GM19324 (cell line): ENCODE measurements around the gene GPATCH1.
"Not testable (repeated sequence)": the region's sequence is repeated elsewhere in the genome, so short reads cannot be mapped to it uniquely, and the experiment has no call there.

Source experiments
- ATAC-seq: cut with Tn5 transposase; IDR thresholded peaks from one replicate; pipeline ENCODE4 v1.9.1; 2021; ENCODE audit warnings: mild to moderate bottlenecking, moderate library complexity; ENCODE audit not compliant: unreplicated experiment, low FRiP score

The GPATCH1 gene, protein sequence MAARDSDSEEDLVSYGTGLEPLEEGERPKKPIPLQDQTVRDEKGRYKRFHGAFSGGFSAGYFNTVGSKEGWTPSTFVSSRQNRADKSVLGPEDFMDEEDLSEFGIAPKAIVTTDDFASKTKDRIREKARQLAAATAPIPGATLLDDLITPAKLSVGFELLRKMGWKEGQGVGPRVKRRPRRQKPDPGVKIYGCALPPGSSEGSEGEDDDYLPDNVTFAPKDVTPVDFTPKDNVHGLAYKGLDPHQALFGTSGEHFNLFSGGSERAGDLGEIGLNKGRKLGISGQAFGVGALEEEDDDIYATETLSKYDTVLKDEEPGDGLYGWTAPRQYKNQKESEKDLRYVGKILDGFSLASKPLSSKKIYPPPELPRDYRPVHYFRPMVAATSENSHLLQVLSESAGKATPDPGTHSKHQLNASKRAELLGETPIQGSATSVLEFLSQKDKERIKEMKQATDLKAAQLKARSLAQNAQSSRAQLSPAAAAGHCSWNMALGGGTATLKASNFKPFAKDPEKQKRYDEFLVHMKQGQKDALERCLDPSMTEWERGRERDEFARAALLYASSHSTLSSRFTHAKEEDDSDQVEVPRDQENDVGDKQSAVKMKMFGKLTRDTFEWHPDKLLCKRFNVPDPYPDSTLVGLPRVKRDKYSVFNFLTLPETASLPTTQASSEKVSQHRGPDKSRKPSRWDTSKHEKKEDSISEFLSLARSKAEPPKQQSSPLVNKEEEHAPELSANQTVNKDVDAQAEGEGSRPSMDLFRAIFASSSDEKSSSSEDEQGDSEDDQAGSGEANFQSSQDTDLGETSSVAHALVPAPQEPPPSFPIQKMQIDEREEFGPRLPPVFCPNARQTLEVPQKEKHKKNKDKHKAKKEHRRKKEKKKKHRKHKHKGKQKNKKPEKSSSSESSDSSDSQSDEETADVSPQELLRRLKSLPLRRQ

DNA sequence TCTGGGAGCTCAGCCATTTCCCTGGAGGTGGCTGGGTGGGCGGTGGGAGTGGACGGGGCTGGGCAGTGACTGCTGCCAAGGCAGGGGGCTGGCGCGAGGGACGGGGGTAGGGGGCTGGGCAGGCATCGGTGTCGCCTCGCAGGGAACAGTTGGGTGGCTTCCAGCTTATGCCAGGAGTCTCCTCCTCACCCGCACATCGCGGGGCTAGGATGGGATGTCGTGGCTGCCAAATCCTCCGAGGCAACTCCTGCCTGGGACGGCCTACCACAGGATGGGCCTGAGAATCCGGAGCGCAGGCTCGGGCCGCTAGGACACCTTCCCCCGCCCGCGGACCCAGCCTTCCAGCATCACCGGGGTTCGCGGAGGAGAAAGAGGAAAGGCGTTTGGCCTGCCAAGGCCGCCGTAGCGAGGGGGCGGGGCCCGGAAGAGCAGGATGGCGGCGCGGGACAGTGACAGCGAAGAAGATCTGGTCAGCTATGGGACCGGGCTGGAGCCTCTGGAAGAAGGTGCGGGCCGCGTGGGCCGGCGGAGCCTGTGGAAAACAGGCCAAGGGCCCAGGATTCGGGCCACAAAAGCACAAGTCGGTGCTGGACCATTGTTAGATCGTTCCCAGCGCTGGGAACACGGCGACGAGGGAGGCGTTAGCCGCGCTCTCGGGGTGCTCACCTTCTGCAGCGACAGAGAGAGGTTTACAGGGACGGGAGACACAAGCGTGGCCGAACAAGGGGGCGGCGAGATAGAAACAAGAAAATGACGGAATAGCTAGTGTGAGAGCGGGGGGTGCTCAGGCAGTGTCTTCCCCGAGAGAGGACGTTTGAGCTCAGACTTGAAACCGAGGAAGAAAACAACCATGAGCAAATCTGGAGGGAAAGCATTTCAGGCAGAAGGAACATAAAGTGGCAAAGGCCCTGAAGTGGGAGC is at the start of gene GPATCH1:
Gene GPATCH1, plus strand, starts transcription at position 421 of the 921 bp plus-strand sequence. Its CDS starts 13 bp downstream, at position 434.
- peak; percentile 74 for ATAC-seq

DNA sequence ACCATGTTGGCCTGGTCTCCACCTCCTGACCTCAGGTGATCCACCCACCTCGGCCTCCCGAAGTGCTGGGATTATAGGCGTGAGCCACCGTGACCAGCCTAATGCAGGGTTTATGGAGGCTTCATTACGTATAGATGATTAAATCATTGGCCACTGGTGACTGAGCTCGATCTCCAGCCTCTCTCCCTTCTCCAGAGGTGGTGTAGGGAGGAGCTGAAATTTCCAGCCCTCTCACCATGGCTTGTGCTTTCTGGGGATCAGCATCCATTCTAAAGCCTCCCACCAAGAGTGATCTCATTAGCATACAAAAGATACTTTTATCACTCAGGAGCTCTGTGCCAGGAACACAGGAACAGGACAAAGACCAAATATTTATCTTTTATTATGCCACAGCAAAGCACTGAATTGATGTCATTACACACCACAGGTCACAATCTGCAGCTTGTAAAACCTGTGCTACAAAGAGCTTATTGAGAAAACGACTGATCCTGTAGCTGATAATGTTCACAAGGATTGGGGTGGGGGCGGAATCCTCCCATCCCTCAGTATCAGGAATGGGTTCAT is 48.7 kb upstream of the GPATCH1 start:
- ATAC-seq: no peak

DNA sequence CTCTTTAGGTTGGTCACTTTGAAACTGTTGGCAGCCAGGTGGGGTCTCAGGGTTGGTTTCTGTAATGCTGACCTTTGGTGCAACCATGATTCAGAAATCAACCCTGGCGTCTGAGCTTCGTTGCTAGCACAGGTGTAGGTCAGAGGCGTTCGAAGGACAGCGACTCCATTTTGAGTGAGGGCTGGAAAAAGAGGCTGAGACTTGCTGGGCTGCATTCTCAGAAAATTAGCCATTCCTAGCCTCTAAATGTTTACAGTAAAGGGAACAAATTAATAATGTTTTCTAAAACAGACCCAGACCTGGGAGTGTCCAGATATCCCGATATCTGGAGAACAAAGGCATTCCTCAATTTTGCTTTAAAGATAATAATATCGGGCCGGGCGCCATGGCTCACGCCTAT is 45.5 kb upstream of the GPATCH1 start:
- no peak for ATAC-seq

DNA sequence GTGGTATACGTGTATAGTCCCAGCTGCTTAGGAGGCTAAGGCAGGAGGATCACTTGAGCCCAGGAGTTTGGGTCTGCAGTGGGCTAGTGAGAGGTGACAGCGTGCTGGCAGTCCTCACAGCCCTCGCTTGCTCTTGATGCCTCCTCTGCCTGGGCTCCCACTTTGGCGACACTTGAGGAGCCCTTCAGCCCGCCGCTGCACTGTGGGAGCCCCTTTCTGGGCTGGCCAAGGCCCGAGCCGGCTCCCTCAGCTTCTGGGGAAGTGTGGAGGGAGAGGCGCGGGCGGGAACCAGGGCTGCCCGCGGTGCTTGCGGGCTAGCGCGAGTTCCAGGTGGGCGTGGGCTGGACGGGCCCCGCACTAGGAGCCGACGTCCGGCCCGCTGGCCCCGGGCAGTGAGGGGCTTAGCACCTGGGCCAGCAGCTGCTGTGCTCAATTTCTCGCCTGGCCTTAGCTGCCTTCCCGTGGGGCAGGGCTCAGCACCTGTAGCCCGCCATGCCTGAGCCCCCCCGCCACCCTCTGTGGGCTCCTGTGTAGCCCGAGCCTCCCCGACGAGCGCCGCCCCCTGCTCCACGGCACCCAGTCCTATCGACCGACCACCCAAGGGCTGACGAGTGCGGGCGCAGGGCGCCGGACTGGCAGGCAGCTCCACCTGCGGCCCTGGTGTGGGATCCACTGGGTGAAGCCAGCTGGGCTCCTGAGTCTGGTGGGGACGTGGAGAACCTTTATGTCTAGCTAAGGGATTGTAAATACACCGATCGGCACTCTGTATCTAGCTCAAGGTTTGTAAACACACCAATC is 44.4 kb upstream of the GPATCH1 start:
- not testable (repeated sequence) for ATAC-seq

DNA sequence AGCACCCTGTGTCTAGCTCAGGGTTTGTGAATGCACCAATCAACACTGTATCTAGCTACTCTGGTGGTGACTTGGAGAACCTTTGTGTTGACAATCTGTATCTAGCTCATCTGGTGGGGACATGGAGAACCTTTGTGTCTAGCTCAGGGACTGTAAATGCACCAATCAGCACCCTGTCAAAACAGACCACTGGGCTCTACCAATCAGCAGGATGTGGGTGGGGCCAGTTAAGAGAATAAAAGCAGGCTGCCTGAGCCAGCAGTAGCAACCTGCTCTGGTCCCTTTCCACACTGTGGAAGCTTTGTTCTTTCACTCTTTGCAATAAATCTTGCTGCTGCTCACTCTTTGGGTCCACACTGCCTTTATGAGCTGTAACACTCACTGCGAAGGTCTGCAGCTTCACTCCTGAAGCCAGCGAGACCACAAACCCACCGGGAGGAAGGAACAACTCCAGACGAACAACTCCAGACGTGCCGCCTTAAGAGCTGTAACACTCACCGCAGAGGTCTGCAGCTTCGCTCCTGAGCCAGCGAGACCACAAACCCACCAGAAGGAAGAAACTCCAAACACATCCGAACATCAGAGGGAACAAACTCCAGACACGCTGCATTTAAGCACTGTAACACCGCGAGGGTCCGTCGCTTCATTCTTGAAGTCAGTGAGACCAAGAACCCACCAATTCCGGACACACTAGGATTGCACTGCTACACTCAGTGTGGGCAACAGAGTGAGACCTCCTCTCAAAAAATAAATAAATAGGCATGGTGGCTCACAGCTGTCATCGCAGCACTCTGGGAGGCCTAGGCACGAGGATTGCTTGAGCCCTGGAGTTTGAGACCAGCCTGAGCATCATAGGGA is 43.6 kb upstream of the GPATCH1 start:
- ATAC-seq: not testable (repeated sequence)

DNA sequence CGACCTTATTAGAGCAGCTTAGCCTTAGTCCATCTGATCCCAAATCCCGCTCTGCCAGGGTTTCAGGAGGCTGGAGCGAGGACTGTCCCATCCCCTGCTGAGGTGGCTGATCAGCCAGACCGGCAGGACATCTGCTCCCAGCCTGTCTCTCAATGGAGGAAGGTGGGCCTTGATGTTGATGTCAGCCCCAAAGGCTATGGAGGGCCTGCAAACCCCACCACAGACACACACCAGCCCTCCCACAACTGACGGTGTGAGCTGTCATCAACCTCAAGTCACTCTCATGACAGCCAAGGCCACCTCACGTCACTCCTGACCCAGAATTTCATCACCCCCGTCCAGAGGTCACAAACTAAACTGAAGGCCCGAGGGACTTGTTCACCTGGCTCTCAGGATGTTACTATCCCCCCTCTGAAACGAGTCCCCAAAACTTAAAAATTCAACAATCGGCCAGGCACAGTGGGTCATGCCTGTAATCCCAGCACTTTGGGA is 41.8 kb upstream of the GPATCH1 start:
- no peak for ATAC-seq

DNA sequence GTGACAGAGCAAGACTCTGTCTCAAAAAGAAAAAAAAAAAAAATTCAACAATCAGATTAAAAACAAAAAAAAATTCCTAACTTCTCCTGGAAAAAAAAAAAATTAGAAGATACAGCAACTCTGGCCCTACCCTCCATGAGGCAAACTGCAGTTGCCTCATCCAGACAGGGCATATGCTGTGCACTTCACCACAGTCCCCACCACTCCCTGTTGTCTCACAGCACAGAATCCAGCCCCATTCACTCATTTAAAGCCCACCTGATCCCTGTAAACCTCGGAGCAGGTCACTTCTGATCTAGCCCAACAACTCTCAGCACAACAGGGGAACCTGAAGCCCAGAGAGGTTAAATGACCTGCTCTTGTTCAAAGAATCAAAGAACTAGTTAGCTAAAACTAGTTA is 41.2 kb upstream of the GPATCH1 start:
- no peak for ATAC-seq

DNA sequence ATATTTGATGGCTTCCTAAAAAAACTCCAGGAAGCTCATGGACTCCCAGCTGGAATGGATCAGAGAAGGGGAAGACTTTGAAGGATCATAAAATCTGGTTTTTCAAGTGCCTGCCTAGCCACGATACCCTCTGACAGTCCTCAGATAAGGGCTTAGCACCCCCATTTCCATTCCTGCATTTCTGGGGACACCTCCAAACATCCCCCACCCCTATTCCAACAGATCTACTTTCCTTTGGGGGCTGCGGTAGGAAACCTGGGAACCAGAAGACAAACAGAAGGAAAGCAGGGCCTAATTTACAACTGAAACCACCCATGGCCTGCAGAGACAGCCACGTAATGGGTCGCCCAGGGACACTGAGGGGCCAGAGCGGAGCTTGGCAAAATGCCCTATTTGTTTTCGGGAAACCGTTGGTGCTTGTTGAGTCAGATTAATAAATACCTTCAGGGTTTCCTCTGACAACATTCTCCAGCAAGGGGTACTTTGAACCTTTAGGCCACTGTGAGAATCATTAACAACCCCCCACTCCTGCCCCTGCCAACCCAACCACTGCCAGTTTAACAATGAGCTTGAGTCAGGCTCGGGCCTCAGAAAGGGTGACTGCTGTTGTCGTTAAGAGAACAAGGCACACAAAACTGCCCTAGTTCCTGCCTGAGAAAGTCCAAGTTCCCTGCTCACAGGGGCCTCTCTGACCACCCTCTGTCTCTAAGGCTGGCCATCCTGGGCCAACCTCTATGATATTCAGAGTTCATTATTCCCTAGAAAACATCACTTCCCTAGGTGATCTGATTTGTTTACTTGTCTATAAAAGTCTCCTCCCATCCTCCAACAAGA is 39.8 kb upstream of the GPATCH1 start:
- no peak for ATAC-seq

DNA sequence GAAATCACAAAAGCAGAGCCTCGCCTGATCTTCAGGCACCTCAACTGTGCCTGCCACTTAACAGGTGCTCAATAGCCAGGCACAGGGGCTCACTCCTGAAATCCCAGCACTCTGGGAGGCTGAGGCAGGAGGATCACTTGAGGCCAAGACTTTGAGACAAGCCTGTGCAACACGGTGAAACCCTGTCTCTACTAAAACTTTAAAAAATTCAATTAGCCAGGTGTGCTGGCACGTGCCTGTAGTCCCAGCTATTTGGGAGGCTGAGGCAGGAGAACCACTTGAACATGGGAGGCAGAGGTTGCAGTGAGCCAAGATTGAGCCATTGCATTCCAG is 39.2 kb upstream of the GPATCH1 start:
- not testable (repeated sequence) for ATAC-seq

DNA sequence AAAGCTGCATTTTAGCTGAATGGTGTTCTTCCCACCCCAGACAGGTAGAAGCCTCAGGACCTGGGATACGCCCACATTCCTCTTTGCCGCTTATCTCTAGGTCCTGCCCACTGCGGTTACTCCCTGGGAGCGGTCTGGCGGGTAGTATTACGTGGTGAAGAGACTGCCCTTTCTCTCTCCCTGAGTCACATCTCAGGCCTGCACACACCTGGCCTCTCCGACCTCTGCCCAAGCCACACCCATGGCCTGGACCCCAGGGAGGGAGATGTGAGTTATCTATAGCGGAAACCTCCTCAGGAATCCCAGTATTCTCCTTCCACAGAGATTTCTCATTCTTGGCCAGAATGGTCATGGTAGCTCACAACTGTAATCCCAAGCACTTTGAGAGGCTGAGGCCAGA is 33.6 kb upstream of the GPATCH1 start:
- no peak for ATAC-seq

DNA sequence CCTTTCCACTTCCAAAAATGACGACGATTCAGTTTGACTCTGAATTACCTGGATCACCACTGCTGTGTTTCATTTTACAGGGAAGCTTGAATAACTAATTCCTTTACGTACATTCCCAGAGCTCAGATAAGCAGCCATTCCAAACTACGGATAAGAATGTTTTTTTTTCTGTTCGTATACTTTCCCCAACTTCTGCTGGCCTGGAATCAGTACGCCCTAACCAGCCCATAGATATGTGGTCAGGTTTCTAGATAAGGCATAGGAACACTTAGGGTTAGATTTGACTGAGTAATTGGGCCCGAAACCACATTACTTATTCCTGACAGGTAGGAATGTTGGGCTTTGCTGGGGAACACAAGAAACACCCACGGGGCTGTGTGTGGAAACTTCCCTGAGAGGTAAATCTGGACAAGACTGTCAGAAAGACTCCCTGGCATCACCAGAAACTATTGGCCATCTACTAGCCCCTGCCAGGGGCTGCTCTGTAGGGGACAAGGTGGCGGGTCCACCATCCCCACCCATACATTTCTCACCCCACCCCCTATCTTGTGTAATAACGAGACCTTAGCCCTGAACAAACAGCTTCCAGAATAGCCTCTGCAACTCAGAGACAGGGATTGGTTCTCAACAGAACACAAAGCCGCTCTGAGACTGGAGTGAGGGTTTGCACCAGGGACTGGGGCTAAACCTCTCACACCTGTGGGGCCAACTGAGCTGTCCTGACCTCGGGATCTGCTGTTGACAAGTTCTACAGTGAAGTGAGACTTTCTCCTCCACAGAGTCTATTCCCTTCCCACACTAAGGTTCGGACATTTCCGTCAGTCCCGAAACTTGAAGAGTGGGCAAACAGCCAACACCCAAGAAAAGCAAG is 31.9 kb upstream of the GPATCH1 start:
- no peak for ATAC-seq

DNA sequence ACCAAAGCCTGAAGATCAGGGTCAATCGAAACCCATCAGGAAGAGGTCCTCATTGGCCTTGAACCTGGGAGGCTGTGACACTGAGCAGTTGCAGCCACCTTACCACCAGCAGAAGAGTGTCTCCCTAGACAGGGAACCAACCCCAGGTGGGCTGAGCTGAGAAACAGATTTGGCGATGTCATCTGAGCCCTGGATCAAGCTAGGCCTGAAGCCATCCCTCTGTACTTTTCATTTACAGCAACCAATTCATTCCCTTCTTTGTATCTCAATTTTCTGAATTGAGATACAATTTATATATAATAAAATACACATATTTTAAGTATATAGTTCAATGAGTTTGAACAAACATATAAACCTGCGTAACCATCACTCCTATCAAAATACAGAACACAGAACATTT is 30.9 kb upstream of the GPATCH1 start:
- no peak for ATAC-seq

DNA sequence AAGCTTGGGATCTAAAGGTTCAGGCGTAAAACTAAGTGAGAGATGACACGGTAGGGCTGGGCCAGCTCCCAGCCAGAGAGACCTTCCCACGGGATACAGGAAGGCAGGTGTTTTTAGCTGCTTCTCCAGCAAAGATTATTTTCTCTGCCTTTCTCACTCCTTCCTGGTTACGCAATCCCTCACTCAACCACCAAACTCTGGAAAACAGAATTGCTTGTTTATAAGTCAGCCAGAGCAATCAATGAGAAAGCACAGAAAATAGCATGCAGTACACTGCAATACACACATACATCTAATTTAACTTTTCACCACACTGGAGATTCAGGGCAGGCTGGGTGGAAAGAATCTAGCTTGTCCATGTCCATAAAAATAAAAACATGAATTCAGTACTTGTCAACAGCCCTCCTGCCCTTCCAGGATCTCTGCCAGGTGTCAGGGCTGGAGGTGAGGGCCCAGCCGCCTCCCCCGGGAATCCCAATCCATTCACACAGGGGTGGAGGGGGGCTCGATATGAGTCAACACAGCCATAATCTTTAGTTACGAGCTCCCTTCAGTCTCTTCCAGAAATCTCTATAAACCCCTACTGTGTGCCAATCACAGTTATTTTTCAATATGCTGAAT is 28.5 kb upstream of the GPATCH1 start:
- no peak for ATAC-seq

DNA sequence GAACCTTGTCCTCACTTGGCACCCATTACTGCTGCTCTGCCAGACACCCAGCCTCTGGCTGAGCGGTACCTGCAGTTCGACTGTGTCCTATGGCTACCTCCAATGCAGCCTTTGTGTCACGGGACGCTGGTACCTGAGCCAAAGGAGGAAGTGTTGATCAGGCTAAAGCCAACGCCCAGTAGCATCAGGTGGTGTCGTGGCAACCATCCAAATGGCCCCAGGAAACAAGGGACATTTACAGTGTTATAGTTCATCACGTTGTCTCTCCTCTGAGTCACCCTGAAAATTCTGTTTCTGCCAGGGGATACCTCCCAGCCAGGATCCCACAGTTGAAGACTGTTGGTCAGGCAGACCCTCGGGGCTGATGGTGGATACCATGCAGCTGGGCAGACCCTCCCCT is 26.4 kb upstream of the GPATCH1 start:
- no peak for ATAC-seq

DNA sequence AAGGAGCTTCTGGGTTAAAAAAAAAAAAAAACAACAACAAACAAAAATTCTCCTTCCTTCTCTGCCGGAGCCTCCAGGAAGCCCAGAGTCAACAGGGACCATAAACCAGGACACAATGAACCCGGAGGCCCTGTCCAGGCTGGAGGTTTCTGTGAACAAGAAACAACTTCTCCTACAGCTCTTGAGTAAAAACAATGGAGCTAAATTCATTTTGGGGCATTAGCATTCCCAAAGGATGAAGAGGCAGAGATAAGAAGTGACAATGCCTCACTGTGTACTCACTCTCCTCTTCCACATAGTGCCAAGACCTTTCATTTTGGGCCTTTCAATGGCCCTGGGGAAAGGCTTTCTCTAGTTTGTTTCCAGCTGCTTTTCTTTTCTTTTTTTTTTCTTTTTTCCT is 25.3 kb upstream of the GPATCH1 start:
- no peak for ATAC-seq

DNA sequence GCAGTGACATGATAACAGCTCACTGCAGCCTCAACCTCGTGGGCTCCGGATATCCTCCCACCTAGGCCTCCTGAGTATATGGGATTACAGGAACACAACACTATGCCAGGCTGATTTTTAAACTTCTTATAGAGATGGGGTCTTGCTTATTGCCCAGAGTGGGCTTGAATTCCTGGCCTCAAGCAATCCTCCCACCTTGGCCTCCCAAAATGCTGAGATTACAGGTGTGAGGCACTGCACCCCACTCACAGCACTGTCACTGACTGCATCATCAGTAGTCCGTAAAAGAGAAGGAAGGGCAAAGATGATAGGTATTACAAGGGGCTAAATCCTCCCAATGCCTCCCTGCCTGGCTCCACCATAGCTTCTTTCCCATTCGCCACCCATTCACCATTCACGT is 20.4 kb upstream of the GPATCH1 start:
- ATAC-seq: no peak
